Hematopoietic multipotent progenitor cell treated with erythropoietin and hydrocortisone succinate and interleukin-3 and kit ligand, for 6 days (in vitro differentiated cells): ENCODE data around the gene NPFFR1.
"Not testable (repeated sequence)": the region's sequence is repeated elsewhere in the genome, so short reads cannot be mapped to it uniquely, and the experiment has no call there.

Experiments
- DNase-seq: peaks from one replicate; pipeline ENCODE4 v3.0.0-alpha.2; 2015

The NPFFR1 gene

GRCh38 chr10:70284542-70285475, 1.0 kb upstream of the NPFFR1 start:
- no peak for DNase-seq

DNA sequence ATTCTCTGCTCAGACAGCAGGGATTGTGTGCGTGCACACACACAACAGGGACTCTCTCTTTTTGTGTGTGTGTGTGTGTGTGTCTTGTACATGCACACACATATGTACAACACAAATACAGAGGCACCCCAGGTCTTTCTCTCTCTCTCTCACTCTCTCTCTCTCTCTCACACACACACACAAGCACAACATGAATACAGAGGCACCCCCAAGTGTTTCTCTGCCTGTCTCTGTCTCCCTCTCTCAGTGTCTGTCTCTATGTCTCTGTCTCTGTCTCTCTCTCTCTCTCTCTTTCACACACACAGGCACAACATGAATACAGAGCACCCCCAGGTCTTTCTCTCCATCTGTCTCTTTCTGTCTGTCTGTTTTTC, 746 bp downstream of the NPFFR1 start:
- no peak for DNase-seq

GRCh38 chr10:70281609-70282008, 2.2 kb downstream of the NPFFR1 start:
- no peak for DNase-seq

- DNase-seq, result no peak
Measured at GRCh38 chr10:70280099-70280498, 3.7 kb downstream of the NPFFR1 start.

GRCh38 chr10:70277396-70278030, 6.3 kb downstream of the NPFFR1 start:
- no peak for DNase-seq

DNA sequence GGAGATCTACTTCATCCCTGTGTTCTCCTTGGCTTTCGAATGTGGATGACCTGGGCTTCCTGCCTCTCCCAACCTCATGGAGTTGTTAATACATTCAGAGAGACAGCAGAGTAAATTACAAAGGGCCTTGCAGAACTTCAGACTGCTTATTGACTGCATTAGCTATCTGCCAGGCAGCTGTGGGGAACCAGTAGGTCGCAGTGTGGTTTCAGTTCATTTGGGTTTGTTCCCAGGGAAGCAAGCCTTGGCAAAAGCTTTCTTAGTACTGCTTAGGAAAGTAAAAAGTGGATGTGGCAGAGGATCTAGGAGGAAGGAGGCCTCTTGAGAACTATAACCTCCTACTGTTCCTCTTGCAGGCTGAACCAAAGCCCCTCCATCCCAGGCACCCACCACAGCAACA, 9.2 kb downstream of the NPFFR1 start:
- no peak for DNase-seq

DNA sequence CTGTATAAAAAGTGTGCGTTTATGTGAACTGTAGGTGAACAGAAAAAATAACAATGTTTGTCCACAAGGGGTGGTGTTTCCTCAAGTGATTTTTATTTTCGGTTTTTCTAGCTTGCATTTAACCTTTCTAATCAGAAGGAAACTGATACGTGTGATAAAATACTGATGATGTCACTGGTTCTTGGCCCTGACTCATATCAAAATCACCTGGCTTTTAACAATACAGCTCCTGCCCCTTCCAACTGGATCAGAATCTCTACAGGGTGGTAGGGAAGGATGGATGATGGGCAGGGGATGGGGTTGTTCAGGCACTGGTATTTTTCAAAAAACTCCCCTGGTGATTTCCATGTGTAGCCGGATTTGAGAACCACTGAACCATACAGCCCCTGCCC, 10.9 kb downstream of the NPFFR1 start:
- DNase-seq, result peak; percentile 61

GRCh38 chr10:70271996-70272924, 11.5 kb downstream of the NPFFR1 start:
- no peak for DNase-seq

DNA sequence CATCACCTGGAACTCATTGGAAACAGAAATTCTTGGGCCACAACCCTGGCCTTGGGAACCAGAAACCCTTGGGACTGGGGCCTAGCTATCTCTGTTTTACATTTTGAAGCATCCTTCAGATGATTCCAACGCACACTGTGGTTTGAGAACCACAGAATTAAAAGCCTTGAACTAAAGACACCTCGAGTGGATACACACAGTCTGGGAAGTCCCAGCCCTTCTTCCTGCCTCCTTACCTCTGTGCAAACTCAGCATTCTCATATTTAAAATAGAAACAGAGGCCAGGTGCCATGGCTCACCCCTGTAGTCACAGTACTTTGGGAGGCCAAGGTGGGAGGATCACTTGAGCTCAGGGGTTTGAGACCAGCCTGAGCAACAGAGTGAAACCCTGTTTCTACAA, 12.9 kb downstream of the NPFFR1 start:
- DNase-seq, result no peak

DNA sequence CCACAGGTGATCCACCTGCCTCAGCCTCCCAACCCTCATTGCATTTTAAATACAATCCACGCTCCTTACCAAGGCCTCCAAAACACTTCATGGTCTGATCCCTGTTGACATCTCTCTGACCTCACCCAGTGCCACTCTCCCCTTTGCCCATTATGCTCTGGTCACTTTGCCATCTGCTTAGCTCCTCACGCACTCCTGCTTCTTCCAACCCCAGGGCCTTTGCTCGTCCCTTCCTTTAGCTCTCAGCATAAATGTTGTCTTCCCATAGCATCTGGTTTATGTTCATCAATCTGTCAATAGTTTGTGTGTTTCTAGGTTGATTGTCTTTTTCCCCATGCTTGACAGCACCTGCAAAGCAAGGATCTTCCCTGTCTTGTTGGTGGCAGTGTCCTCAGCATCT, 14.1 kb downstream of the NPFFR1 start:
- DNase-seq, result no peak

DNA sequence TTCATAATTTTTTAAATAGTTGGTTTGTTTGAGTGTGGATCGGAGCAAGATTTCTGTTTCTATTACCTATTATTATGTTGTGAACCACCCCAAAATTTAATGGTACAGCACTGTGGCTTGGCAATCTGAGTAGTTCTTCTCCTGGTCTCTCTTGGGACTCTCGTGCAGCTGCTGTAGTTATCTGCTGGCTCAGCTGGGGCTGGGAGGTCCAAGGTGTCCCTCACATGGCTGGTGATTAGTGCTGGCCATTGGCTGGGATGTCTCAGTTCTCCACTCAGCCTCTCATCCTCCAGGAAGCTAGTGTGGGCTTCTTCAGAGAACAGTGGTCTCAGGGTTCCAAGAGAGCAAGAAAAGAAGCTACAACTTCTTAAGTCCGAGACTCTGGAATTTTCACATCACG, 15.4 kb downstream of the NPFFR1 start:
- no peak for DNase-seq

GRCh38 chr10:70267161-70267933, 16.5 kb downstream of the NPFFR1 start:
- peak; percentile 34 for DNase-seq

- no peak for DNase-seq
Measured at GRCh38 chr10:70266701-70267100, 17.1 kb downstream of the NPFFR1 start.

DNA sequence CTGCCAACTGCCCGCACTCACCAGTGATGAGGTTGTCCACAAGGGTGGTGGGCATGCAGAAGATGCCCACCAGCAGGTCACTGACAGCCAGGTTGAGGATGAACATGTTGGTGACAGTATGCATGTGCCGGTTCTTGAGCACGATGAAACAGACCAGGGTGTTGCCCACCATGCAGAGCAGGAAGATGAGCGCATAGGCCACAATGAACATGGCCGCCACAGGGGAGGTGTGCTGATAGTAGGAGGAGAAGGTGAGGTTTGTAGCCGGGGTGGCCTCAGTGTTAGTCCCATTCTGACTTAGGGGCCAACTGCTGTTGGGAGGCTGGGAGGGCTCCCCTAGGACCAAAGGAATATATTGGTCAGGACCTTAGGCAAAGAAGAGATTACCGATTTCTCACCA, 17.7 kb downstream of the NPFFR1 start:
- no peak for DNase-seq

DNA sequence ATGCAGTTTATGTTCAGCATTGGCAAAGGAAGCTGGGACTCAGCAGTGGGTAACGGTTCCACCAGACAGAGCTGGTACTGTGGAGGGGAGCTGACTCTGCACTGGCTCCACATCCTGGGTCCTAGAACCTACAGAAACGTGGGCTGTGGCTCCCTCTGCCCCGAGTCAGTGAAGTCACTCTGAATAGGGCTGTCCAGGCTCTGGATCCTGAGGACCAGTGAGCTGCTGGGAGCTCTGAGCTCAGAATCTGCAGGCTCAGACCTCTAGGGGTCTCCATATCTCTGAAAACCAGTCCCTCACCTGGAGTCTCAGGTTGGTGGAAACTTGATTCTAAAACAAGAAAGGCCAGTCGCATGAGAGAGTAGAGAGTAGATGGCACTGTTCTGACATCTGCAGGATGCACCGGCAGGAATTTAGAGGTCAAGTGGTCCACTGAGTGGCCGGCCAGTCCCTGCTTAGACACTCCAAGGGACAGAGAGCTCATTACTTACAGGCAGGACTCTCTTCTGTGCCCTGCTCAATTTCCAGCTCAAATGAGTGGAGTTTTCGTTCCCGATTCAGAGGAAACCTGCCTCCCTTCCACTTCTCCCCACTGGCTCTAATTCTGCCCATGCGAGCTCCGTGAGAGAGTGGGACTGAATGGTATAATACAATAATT, 18.6 kb downstream of the NPFFR1 start:
- DNase-seq, result peak; percentile 47

DNA sequence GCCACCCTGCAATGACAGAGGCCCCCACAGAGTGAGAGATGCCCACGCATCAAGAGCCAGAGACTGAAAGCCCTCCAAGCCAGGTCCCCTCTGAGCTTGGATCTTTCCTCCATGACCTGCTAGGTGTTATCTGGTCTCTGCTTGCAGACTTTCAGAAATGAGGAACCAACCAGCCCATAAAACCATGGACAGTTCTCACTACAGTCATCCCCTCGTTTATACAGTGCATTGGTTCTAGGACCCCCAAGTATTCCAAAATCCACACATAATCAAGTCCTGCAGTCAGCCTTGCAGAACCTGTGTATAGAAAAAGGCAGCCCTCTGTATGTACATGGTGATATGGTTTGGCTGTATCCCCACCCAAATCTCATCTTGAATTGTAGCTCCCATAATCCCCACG, 23.1 kb downstream of the NPFFR1 start:
- no peak for DNase-seq

DNA sequence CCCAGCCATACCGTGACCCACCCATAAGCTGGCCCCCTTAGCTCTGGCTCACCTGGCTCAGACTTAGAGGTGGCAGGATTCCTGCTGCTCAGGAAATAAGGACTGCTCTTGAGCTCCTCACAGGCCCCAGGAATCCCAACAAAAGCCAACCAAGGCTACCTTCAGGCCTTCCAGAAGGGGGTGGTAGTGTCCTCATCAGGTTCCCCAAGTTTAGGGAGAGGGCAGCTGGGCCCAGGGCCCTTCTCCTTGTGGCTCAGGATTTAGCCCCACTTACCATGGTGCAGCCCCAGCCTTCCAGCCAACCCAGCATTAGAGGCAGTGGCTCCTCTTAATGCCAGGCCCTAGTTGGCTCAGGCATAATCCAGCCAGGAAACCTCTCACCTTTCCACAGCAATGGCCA, 23.5 kb downstream of the NPFFR1 start:
- DNase-seq, result peak; percentile 10

- DNase-seq, result no peak
Measured at GRCh38 chr10:70258216-70258615, 25.6 kb downstream of the NPFFR1 start.

GRCh38 chr10:70257816-70258215, 26.0 kb downstream of the NPFFR1 start:
- DNase-seq, result not testable (repeated sequence)

DNA sequence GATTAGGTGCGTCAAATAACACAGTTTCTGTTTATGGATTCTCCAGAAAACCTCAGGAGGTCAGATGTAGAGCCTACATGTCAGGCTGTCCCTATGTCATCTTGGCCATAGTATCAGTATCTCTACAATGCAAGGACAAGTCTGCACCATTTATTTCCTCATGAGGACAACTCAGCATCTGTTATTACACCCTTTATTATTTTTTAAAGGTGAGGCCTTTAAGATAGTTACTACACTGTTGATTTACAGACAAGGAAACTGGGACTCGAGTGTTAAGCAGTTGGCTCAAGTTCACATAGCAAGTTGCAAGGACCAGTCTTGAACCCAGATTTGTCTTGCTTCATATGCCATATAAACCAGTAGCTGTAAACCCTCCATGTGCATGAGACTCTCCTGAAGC, 27.3 kb downstream of the NPFFR1 start:
- no peak for DNase-seq

DNA sequence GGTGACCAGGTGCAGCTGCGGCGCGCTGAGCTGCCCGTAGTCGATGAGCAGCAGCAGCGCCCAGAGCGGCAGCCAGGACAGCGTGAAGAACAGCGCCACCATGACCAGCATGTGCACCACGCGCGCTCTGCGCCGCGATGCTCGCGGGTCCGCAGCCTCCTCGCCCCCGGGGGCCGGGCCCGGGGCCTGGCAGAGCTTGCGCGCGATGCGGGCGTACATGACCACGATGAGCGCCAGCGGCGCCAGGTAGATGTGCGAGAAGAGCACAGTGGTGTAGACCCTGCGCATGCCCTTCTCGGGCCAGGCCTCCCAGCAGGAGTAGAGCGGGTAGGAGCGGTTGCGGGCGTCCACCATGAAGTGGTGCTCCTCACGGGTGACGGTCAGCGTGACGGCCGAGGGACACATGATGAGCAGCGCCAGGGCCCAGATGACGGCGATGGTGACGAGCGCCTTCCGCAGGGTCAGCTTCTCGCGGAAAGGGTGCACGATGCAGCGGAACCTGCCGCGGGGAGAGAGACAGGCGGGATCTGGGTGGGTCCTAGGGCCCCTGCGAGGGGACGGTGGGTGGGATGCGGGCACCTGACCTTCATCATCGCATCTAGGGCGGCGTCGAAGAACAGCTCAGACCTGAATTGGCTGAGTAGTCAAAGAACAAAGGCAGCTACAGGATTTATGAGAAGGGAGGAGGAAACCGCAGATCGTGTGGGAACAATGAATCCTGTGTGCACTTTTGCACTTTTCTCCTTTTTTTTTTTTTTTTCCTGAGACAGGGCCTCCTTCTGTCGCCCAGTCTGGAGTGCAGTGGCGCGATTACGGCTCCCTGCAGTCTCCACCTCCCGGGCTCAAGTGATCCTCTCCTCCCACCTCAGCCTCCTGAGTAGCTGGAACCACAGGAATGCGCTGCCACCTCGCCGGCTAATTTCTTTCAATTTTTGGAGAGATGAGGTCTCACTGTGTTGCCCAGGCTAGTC, 28.2 kb downstream of the NPFFR1 start:
- DNase-seq, result peak; percentile 34
